Measurements from ENCODE around the gene PTGES.

Gene PTGES

GRCh38 chr9:129701054-129701453 lies 51.8 kb downstream of the PTGES start:
- H3K4me3 ChIP-seq (ENCODE audit: low read depth, low read length), result no peak overlapping the region
- TF ChIP-seq CTCF (IDR thresholded peaks at IDR 0.05; ENCODE audit: control insufficient read depth, extremely low read depth, insufficient read depth), result no peak
- no peak for DNase-seq (ENCODE audit: low read depth)

GRCh38 chr9:129698254-129698757 lies 54.5 kb downstream of the PTGES start:
- TF ChIP-seq CTCF (IDR thresholded peaks at IDR 0.05; ENCODE audit: control insufficient read depth, extremely low read depth, insufficient read depth), result no peak
- DNase-seq (ENCODE audit: low read depth), result no peak
- H3K4me3 ChIP-seq (ENCODE audit: low read depth, low read length), result no peak overlapping the region

GRCh38 chr9:129697656-129698253 lies 55.1 kb downstream of the PTGES start:
- no peak for DNase-seq (ENCODE audit: low read depth)
- no peak for TF ChIP-seq CTCF (IDR thresholded peaks at IDR 0.05; ENCODE audit: control insufficient read depth, extremely low read depth, insufficient read depth)
- H3K4me3 ChIP-seq (ENCODE audit: low read depth, low read length), result peak overlapping the region; percentile 32; the same call in 1 of the 2 replicates

GRCh38 chr9:129696944-129697655 lies 55.7 kb downstream of the PTGES start:
- peak overlapping the region; percentile 46 for H3K4me3 ChIP-seq (ENCODE audit: low read depth, low read length)
- peak; percentile 7 for DNase-seq (ENCODE audit: low read depth)
- no peak for TF ChIP-seq CTCF (IDR thresholded peaks at IDR 0.05; ENCODE audit: control insufficient read depth, extremely low read depth, insufficient read depth)

- no peak for DNase-seq (ENCODE audit: low read depth)
- no peak overlapping the region for H3K4me3 ChIP-seq (ENCODE audit: low read depth, low read length)
- TF ChIP-seq CTCF (IDR thresholded peaks at IDR 0.05; ENCODE audit: control insufficient read depth, extremely low read depth, insufficient read depth), result no peak
Measured at GRCh38 chr9:129695870-129696269, 57.0 kb downstream of the PTGES start.

DNA sequence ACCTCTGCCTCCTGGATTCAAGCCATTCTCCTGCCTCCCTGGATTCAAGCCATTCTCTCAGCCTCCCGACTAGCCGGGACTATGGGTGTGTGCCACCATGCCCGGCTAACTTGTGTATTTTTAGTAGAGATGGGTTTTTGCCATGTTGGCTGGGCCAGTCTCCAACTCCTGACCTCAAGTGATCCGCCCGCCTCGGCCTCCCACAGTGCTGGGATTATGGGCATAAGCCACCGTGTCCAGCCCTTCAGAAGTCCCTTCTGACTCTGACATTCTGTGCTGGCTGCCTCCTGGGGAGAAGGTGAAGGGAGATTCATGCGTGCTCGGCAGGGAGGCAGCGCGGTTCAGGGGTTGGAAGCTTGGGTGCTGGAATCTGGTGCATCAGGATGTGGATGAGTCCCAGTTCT lies 58.6 kb downstream of the PTGES start:
- no peak for DNase-seq (ENCODE audit: low read depth)
- TF ChIP-seq CTCF (IDR thresholded peaks at IDR 0.05; ENCODE audit: control insufficient read depth, extremely low read depth, insufficient read depth), result no peak
- no peak overlapping the region for H3K4me3 ChIP-seq (ENCODE audit: low read depth, low read length)
